Upper lobe of left lung (tissue), 4 donors: Measurements from ENCODE around the gene UGT3A2.

Source experiments
- EP300 ChIP-seq, 4 donors: sonication (generic); formaldehyde crosslinking; IDR thresholded peaks; one replicate each; pipeline ENCODE4 v1.5.1; 2017; ENCODE audit warnings: antibody characterized with exemption in 4 of 4, control low read depth in 2 of 4
- POLR2AphosphoS5 ChIP-seq, 2 donors: sonication (generic); formaldehyde crosslinking; IDR thresholded peaks; one replicate each; pipeline ENCODE4 v1.5.1; 2017; ENCODE audit warnings: antibody characterized with exemption in 2 of 2

GRCh38 chr5:36058776-36059175 lies 7.9 kb downstream of the UGT3A2 start:
- TF ChIP-seq POLR2AphosphoS5 (IDR thresholded peaks at IDR 0.05) (no peak), EP300 (IDR thresholded peaks at IDR 0.05) (no peak)
